CD4-positive, alpha-beta T cell treated with Interferon gamma for 1 hour (primary cell): ENCODE data around the gene SOD1.

Experiments
- DNase-seq: peaks from one replicate; pipeline ENCODE4 v3.0.0-alpha.2; 2020

Gene SOD1

DNA sequence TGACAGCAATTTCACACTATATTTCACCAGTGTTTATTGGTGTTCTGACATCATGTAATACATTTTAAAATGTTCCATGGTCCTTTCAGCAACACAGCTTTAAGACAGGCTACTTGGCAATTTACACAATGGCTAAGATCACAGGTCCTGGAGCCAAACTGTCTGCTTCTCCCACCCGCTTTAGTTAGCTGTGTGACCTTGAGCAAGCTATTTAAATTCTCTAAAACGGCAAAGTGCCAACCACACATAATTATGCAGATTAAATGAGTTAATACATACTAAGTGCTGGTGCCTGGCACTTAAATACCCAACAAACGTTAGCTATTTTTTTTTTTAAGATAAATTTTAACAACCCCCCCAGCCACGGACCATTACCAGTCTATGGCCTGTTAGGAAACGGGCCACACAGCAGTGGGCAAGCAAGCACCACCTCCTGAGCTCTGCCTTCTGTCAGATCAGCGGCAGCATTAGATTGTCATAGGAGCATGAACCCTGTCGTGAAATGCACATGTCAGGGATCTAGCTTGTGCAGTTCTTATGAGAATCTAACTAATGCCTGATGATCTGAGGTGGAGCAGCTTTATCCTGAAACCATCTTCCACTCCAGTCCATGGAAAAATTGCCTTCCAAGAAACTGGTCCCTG, 26.9 kb downstream of the SOD1 start:
- DNase-seq: no peak

DNA sequence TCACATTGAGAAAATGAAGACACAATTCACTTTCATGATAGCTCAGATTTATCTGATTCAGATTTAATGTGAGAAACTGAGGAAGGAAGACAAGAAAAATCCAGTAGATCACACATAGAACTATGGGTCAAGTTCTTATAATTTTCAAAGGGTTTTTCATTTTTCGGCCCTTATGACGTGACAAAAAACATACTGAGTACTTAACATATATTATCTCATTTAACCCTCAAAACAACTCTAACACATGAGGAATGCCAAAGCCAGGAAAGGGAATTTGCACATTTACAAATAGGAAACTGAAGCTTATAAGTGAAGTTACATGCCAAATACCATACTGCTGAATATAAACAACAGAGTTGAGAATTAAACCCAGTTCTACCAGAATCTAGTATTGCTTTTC, 27.6 kb downstream of the SOD1 start:
- DNase-seq: no peak

DNA sequence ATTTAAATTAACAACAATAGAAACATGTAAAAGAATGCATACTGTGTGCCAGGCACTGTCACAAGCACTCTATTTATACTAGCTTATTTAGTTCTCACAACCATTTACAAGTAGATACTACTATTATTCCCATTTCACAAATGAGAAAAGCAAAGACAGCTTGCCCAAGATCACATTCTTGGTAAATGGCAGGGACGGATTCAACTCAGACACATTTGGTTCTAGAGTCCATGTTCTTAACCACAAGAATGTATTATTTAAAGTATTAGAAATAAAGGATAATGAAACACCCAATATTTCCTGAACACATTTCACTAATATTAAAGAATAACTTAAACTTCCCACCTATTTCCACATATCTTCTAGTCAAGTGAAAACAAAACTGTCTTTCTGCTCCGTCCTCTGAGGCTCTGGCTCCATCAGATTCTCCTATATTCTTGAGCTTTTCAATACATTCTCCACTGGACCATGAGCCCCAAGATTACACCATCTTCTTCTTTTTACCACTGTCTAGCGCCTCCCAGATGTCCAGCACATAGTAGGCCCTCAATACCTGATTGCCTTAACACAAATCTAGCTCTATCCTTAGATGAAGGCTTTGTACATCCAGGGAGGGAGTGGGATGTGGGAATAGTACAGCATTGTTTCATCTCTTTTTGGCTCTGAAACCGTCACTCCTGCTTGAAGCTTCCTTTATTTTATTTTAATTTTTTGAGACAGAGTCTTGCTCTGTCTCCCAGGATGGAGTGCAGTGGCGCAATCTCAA, 29.3 kb downstream of the SOD1 start:
- DNase-seq: no peak

DNA sequence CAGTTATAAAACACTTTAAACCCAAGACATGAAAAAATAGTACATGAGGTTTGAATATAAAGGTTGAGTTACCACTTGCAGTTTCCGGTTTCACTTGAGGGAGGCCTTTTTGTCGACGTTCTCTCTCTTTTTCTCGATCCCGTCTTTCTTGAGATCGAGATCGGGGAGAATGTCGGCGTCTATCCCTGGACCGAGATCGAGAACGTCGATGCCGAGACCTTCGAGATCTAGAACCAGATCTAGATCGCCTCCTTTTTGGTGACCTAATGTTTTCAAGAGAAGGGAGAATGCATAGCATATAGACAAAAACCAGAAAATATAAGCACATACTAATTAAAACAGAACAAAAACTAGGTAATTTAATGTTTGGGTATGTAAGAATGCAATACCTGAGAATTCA, 33.7 kb downstream of the SOD1 start:
- no peak for DNase-seq

DNA sequence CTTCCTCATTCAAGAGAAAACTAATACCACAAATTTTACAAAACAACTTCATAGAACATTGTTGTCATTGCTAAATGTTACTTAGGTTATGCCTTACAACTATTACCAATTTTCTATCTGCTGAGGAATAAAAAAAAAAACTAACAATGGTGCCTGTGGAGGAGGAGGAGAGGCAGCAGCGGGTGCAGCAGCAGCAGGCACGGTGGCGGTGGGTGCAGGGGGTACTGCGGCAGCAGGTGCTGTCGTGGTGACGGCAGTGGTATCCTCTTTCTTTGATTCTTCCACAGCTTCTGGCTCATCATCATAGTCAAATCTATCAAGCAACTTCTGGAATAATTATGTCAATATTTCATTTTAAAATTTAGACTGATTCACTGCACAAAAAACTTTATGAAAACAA, 36.9 kb downstream of the SOD1 start:
- DNase-seq: no peak

DNA sequence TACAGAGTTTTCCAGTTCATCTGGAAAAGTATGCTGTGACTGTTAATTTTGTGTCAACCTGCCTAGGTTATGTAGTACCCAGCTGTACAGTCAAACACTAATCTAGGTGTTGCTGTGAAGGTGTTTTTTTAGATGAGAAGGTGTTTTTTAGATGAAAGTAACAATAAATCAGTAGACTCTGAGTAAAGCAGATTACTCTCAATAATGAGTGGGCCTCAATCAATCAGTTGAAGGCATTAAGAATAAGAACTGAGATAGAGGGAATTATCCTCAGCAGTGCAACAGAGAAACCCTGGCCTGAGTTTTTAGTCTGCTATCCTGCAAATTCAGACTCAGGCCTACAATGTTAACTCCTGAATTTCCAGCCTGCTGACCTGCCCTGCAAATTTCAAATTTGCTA, 39.0 kb downstream of the SOD1 start:
- no peak for DNase-seq

DNA sequence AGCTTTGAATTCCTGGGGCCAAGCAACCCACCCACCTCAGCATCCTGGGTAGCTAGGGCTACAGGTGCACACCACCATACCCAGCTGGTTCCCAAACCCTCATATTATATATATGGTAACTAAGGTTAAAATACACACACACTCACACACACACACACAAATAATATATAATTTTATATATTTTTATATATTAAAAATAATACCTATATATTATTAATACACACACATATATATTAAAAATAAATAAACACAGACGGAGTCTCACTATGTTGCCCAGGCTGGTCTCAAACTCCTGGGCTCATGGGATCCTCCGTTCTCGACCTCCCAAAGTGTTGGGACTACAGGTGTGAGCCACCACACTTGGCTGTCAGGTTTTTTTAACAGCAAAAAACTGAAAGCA, 40.5 kb downstream of the SOD1 start:
- DNase-seq: no peak

DNA sequence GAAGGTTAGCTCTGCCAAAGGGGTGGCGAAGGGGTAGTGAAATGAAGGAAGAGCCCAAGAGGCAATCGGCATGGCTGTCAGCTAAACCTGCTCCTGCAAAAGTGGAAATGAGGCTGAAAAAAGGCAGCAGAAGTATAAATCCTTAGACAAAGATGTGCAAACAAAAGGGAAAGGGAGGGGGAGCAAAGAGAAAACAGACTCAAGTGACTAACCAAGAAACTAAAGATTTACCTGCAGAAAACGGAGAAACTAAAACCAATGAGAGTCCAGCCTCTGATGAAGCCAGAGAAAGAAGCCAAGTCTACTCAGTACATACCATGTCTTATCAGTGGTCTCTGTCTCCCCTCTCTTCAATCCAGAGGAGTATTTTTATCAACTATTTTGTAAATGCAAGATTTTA, 47.1 kb downstream of the SOD1 start:
- no peak for DNase-seq

DNA sequence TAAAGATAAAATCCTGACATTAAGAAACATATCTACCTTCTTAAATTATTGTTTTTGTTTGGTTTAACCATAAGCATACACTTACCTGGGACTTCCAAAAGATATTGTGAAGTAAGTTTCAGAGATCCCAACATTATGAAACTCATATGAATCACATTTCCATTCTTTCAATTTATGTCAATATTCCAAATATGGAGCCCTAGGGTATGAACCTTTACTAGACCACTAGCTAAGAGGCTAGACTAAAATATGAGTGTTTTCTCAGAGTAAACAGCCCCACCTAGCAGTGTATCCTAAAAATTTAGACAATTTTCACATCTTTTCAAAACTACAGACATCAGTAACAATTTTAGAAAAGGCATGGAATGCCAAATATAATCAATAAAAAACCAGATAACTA, 48.0 kb downstream of the SOD1 start:
- no peak for DNase-seq

DNA sequence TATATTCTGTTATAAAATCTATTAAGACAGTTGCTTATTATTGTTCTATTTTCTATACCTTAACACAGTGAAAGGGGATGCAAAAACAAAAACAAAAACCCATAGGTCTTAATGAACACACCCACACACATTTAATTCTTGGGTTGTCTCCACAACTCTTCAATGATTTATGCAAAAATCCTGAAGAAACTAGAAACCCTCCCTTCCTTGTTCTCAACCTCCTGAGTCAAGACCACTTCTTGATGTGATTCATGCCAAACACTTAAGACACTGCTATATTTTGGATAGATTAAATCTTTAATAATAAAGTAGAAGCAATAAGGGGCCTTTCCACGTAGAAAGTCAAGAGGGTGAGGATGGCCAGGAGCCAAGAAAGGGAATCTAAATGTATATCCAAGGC, 49.0 kb downstream of the SOD1 start:
- no peak for DNase-seq

DNA sequence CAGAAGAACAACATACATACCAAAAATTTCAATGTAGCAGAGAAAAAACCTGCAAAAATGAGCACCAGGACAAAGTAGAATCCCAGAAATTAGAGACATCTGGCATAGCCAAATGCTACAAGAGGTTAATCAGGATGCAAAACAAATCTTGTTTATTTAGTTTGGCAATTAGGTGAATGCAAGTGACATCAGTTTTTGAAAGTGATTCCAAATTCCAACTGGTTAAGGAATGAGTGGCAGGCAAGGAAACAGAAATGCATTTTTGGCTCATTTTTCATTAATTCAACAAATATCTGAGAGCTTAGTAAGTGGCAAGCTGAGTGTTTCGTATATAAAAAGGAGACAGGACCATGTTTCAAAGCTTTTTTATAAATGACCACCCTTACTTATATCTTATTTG, 51.1 kb downstream of the SOD1 start:
- no peak for DNase-seq

DNA sequence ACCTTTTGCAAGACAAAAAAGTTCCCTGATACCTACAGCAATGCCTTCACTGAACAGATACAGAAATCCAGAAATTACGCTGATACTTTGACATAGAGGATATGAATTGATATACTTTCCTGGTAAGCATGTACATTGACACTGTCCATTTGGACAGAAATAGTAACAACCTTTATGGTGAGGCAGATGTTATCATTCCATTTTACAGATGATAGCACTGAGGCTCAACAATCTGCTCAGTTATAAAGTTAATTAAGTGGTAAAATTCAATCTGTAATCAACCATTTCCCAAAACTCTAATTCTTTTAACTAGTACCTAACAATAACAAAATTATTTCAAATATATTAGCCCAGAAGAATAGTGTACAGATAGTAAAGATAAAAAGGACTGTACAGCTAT, 51.8 kb downstream of the SOD1 start:
- no peak for DNase-seq

DNA sequence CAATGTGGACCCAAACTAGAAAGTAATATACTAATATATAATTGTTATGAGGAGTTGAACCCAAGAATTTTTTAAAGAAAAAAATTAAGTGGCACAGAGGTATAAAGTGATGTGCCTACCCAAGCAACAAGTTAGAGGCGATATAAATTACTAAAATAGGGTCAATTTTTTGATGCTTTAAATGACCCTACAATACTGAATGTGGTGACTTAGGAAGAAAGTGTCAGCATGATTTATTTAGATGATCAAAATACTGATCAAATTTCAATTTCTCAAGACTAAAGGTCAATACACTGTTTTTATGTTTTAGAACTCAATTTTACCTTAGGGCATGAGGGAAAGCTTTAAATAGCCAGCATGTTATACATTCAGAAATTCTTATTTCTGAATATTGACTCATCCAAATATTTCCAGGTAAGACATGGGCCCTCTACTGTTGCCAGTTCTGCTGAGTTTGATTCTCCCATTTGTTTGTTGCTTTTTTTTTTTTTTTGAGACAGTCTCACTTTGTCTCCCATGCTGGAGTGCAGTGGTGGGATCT, 52.3 kb downstream of the SOD1 start:
- DNase-seq: no peak

DNA sequence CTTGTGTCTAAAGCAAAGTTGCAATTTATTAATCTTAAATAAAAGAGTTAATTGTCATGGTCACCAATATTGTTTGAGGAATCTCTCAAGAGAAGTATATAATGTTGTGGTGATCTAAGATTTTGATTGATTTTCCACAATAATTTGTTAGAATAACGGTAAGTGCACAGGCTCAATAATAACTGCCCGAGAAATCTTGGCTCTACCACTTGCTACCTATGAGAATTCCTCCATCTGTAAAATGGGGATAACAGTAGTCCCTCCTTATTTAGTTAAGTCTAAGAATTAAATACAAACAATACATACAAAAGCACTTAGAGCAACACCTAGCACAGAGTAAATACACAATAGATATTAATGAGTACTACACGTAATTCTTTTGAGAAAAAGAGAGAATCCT, 53.6 kb downstream of the SOD1 start:
- DNase-seq: no peak

DNA sequence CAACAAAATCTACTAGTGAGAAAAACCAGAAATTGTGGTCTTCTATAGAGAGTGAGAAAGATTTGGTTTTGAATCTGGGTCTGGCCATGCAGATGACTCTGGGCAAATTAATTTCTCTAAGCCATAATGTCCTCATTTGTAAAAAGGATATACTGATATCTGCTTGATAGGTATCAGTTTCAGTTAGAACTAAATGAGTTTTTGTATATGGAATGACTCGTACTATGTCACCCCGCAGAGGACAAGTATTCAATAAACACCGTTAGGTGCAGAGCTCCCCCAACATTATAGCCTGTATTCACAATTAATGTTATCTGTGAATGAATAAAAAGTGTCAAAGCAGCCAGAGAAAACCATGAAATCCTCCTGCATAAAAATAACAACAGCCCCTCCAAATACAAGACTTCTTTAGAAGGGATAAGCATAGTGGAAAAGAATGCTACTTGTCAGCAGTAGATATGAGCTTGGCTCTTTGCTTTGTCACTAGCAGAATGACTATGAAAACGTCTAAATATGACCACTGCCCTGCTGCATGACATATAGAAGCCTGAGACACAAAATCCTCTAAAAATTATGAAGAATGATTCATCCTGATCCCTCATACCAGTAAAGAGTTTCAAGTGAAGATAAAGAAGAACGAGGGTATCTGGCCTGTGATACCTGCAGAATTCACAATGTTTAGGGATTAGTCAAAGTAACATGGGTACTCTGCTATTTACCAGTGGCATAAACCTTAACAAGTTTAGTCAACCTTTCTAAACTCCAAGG, 54.7 kb downstream of the SOD1 start:
- DNase-seq: no peak

DNA sequence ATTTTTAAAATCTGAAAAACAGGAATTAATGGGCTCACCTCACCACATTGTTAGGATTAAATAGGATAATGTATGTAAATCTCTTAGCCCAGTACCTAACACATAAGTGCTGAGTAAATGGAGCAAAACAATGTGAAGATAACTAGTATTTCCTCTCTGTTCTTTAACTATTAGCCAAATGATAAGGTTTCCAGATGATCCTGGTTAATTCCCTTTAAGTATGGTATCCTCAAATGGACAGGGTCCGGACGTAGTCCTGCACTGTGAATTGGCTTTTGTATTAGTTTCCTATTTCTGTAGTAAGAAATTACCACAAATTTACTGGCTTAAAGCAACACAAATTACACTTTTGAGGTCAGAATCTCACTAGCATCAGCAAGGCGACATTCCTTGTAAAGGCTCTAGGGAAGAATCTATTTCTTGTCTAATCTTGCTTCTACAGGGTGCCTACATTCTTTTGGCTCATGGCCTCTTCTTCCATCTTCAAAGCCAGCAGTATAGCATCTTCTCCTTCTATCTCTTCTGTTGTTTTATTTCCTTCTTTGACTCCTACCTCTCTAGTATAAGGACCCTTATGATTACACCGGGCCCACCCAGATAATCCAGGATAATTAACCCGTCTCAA, 55.4 kb downstream of the SOD1 start:
- no peak for DNase-seq

DNA sequence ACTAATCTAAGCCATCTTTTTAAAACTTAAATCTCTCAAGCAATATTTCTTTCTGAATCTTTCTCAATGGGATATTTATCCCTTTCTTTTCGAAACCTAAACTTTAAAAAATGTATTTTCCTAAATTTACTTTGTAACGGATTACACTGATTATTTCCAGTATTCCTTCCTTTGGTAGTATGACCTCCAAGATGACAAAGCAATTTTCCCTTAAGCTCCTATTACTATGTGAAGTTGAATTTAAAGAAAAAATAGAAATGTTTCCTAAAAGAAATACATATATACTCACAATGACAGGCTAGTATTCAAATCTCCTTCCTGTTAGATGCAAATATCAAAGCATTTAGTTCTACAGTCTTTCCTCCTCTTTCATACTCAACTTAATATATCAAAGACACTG, 56.6 kb downstream of the SOD1 start:
- DNase-seq: no peak
